ENCODE data around the gene TECPR1. TPM values are rescaled to one million over a fixed set of nuclear protein-coding genes. Genes with fewer than 3 reads are reported as not detected.

Gene TECPR1
- total and polyA plus RNA-seq, 4 donors, result 16.7 to 73.6 (median 31.8) TPM

GRCh38 chr7:98175260-98175940, 76.6 kb downstream of the TECPR1 start:
- Histone ChIP-seq H3K9ac (ENCODE audit: insufficient read depth in 1 of 2, low read length in 2 of 2) (no peak overlapping the region), H3K4me1 (ENCODE audit: control insufficient read depth in 5 of 5, insufficient read depth in 5 of 5, low read length in 5 of 5) (peaks cover 0 to 14% (median 0%) of the 10 kb centered on the region in 5 donors), H3K27ac (ENCODE audit: low read depth in 1 of 2, low read length in 1 of 2) (no peak overlapping the region), H3K4me3 (no peak overlapping the region), H3K27me3 (ENCODE audit: control insufficient read depth in 3 of 3, insufficient read depth in 3 of 3, low read length in 2 of 3) (no peaks in the 10 kb centered on the region), H3K9me3 (ENCODE audit: control insufficient read depth in 4 of 4, insufficient read depth in 3 of 4, low read length in 3 of 4) (no peaks in the 10 kb centered on the region), H3K36me3 (ENCODE audit: control insufficient read depth in 4 of 4, insufficient read depth in 4 of 4, low read length in 4 of 4) (peaks cover 0 to 16% (median 8%) of the 10 kb centered on the region in 4 donors)
- no peak for DNase-seq
- no peak for TF ChIP-seq CTCF (IDR thresholded peaks at IDR 0.05; ENCODE audit: control extremely low read depth, extremely low read depth)
- no peak for ATAC-seq (ENCODE audit: insufficient read depth, low FRiP score)
- WGBS, 2 donors, result 91 to 94% methylated on average over 8 of the region's 8 CpGs

- ATAC-seq (ENCODE audit: insufficient read depth, low FRiP score) (no peak), DNase-seq (no peak)
- 87 to 92% methylated on average over 20 of the region's 20 CpGs for WGBS, 2 donors
- no peaks in the 10 kb centered on the region for H3K9me3 ChIP-seq (ENCODE audit: control insufficient read depth in 4 of 4, insufficient read depth in 3 of 4, low read length in 3 of 4)
- peak overlapping the region in 1 of 2 donors; percentile 65 for H3K27ac ChIP-seq (ENCODE audit: low read depth in 1 of 2, low read length in 1 of 2)
- no peak overlapping the region for H3K4me3 ChIP-seq
- peaks cover 0 to 13% (median 8%) of the 10 kb centered on the region in 4 donors for H3K36me3 ChIP-seq (ENCODE audit: control insufficient read depth in 4 of 4, insufficient read depth in 4 of 4, low read length in 4 of 4)
- no peaks in the 10 kb centered on the region for H3K27me3 ChIP-seq (ENCODE audit: control insufficient read depth in 3 of 3, insufficient read depth in 3 of 3, low read length in 2 of 3)
- TF ChIP-seq CTCF (IDR thresholded peaks at IDR 0.05; ENCODE audit: control extremely low read depth, extremely low read depth), result no peak
- H3K9ac ChIP-seq (ENCODE audit: insufficient read depth in 1 of 2, low read length in 2 of 2), result no peak overlapping the region
- peaks cover 0 to 14% (median 0%) of the 10 kb centered on the region in 5 donors for H3K4me1 ChIP-seq (ENCODE audit: control insufficient read depth in 5 of 5, insufficient read depth in 5 of 5, low read length in 5 of 5)
These were observed 77.4 kb downstream of the TECPR1 start for GRCh38 chr7:98174334-98175259.

GRCh38 chr7:98171449-98171848, 80.6 kb downstream of the TECPR1 start:
- H3K27ac ChIP-seq (ENCODE audit: low read depth in 1 of 2, low read length in 1 of 2), result no peak overlapping the region

More at GRCh38 chr7:98171449-98171848, 80.6 kb downstream of the TECPR1 start:
- TF ChIP-seq CTCF (IDR thresholded peaks at IDR 0.05; ENCODE audit: control extremely low read depth, extremely low read depth), result no peak
- Histone ChIP-seq H3K4me3 (no peak overlapping the region), H3K36me3 (ENCODE audit: control insufficient read depth in 4 of 4, insufficient read depth in 4 of 4, low read length in 4 of 4) (peaks cover 0 to 11% (median 6%) of the 10 kb centered on the region in 4 donors), H3K9me3 (ENCODE audit: control insufficient read depth in 4 of 4, insufficient read depth in 3 of 4, low read length in 3 of 4) (no peaks in the 10 kb centered on the region), H3K9ac (ENCODE audit: insufficient read depth in 1 of 2, low read length in 2 of 2) (no peak overlapping the region), H3K4me1 (ENCODE audit: control insufficient read depth in 5 of 5, insufficient read depth in 5 of 5, low read length in 5 of 5) (peaks cover 0 to 8% (median 0%) of the 10 kb centered on the region in 5 donors), H3K27me3 (ENCODE audit: control insufficient read depth in 3 of 3, insufficient read depth in 3 of 3, low read length in 2 of 3) (no peaks in the 10 kb centered on the region)
- 96% methylated on average over 24 of the region's 24 CpGs for WGBS, 2 donors
- ATAC-seq (ENCODE audit: insufficient read depth, low FRiP score), result no peak
- DNase-seq, result no peak
